Muscle layer of duodenum (tissue), 2 donors: ENCODE results near the gene MFSD2B.

Experiments used
- H3K27ac ChIP-seq: one replicate; pipeline ENCODE4 v1.7.0; 2013; ENCODE audit warnings: mild to moderate bottlenecking, low read length
- H3K27me3 ChIP-seq: one replicate; pipeline ENCODE4 v1.7.0; 2013; ENCODE audit warnings: low read depth, mild to moderate bottlenecking, control low read depth, low read length
- H3K36me3 ChIP-seq, 2 donors: one replicate each; pipeline ENCODE4 v1.7.0; 2013; ENCODE audit warnings: low read length in 2 of 2, control low read depth in 1 of 2, mild to moderate bottlenecking in 1 of 2; ENCODE audit not compliant: insufficient read depth in 2 of 2, control insufficient read depth in 1 of 2
- H3K4me1 ChIP-seq, 2 donors: one replicate each; pipeline ENCODE4 v1.7.0; 2013; ENCODE audit warnings: low read length in 2 of 2, mild to moderate bottlenecking in 2 of 2, control low read depth in 1 of 2, moderate library complexity in 1 of 2; ENCODE audit not compliant: insufficient read depth in 2 of 2, control insufficient read depth in 1 of 2
- H3K4me3 ChIP-seq, 2 donors: one replicate each; pipeline ENCODE4 v1.7.0; 2013; ENCODE audit warnings: low read length in 2 of 2, low read depth in 1 of 2, mild to moderate bottlenecking in 1 of 2
- H3K9me3 ChIP-seq, 2 donors: one replicate each; pipeline ENCODE4 v1.7.0; 2013; ENCODE audit warnings: low read length in 2 of 2, control low read depth in 1 of 2, mild to moderate bottlenecking in 1 of 2; ENCODE audit not compliant: control insufficient read depth in 1 of 2
- donor health status: healthy.

MFSD2B gene

DNA sequence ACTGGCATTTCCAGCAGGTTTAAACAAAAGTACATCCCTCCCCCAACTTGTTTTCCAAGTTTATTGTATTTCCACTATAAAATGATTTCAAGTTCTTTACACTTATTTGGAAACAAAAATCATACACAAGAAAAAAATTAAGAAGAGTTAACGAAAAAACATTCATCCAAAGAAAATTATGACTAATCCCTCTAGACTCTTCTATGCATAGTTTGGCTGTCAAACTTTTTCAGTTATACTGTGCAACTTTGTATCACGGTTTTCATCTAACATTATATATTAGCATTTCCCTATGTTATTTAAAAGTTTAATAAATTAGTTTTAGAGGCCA, 36.7 kb downstream of the MFSD2B start:
- H3K9me3 ChIP-seq = no peaks in the 10 kb centered on the region
- H3K4me3 ChIP-seq = peak overlapping the region; percentile 82 to 88
- no peaks in the 10 kb centered on the region for H3K36me3 ChIP-seq
- peak overlapping the region; percentile 67 for H3K27ac ChIP-seq
- H3K4me1 ChIP-seq = peaks cover 3 to 17% of the 10 kb centered on the region in 2 donors
- no peaks in the 10 kb centered on the region for H3K27me3 ChIP-seq

DNA sequence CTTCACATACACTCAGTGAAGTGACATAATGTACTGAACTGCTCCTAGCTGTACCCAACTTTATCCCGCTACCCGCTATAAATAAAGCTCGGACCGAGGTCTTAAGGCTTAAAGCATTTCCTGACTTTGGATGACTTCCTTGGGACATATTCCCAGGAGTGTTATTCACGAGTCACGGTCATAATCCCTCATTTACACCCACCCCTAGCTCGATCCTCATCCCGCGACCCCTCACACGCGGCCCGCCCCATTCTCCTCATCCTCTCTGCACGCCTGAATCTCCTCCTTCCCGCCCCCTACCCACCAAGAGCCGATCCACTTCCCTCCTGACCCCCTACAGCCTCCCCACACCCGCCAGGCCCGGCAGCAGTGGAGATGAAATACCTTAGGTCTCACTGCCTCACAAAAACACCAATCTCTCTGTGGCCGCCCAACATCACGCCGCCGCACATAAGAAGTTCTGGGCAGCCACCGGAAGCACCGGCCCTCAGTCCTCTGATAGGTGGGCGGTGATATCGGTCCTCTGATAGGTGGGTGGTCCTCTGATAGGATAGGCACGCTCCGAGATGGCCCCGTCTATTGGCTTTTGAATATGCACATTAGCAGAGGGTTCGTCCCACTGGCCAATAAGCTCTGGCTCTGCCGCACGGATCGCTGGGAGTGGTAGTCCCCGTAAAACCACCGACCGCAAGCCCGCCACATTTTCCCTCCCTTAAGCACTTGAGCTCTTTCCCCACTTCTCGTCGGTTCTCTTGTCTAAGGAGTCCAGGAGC, 37.2 kb downstream of the MFSD2B start, which contains the start of gene WDCP:
Gene WDCP, minus strand, starts transcription at position 462 of the 773 bp plus-strand sequence. CDS start 7,897 bp downstream, outside the sequence.
- Histone ChIP-seq H3K27ac (peak within 1 kb of the TSS; percentile 67), H3K9me3 (no peaks in the 10 kb centered on the region), H3K4me3 (peak within 1 kb of the TSS; percentile 82 to 88), H3K4me1 (peaks cover 3 to 17% of the 10 kb centered on the region in 2 donors), H3K36me3 (no peaks in the 10 kb centered on the region), H3K27me3 (no peaks in the 10 kb centered on the region)

DNA sequence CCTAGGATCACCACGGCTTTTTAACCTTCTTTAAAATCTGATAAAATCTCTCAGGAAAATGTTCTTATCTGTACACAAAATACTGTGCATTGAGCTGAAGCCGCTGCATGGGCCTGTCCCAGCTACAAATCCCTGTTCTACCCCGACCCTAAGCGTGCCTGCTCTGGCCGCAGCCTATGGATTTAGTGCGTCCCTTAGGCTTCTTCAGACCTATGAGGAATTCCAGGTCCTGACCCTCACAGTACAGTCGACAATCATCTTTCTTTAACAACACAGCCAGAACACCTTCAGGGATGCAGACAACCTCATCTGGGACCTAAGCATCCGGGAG, 37.8 kb downstream of the MFSD2B start:
- Histone ChIP-seq H3K4me1 (peaks cover 3 to 17% of the 10 kb centered on the region in 2 donors), H3K36me3 (no peaks in the 10 kb centered on the region), H3K27ac (no peak overlapping the region), H3K9me3 (no peaks in the 10 kb centered on the region), H3K27me3 (no peaks in the 10 kb centered on the region), H3K4me3 (peak overlapping the region; percentile 82 to 88)

DNA sequence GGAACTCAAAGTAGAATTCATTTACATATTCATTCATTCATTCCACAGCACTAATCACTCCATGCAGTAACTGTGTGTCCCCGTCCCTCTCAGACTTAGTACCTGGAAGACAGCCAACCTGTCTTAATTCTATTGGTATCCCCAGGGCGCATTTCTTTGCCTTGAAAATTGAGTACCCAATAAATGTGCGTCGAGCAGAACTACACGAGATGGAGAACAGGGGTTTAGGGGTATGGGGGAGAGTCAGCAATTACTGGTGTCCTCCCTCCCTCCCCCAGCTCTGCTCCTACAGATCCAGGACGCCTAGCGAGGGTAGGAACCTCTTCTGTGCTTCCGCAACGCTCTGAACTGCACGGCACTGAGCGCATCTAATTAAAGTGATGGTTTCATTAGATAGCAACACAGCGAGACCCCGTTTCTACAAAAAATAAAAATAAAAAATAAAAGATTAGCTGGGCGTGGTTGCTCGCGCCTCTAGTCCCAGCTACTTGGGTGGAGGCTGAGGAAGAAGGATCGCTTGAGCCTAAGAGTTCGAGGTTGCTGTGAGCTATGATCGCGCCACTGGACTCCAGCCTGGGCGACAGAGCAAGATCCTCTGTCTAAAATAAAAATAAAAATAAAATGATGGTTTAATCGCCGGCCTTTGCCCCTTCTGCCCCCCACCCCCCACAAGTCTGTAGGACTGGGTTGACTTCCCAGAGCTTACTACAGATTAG, 39.0 kb downstream of the MFSD2B start:
- Histone ChIP-seq H3K27me3 (no peaks in the 10 kb centered on the region), H3K4me3 (peak overlapping the region; percentile 59 to 84), H3K4me1 (peaks cover 3 to 17% of the 10 kb centered on the region in 2 donors), H3K27ac (no peak overlapping the region), H3K36me3 (no peaks in the 10 kb centered on the region), H3K9me3 (no peaks in the 10 kb centered on the region)

DNA sequence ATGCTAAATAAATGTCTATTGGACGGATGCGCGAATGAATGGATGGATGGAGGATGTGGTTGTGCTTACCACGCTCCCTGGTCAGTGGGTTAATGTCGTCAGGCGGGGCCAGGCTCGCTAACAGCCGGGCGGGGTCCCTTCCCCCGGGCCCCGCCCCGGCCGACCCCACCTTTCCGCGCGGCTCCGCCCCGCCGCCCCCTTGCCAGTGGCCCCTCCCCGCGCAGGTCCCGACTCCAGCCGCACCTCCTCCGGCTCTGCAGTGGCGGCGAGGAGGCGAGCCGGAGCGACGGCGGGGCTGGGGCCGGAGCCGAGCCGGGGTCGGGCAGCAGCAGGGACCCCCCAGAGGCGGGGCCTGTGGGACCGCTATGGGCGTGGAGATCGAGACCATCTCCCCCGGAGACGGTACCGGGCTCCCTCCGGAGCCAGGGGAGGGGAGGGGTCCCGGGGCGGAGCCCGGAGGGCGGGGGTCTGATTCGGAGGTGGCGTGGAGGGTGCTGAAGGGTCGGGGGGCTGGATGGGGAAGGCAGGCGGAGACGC, 39.7 kb downstream of the MFSD2B start, which contains the start of gene FKBP1B:
Gene FKBP1B, plus strand, starts transcription at position 257 of the 537 bp plus-strand sequence. Its CDS starts 109 bp downstream, at position 366.
- H3K27me3 ChIP-seq = no peaks in the 10 kb centered on the region
- no peak within 1 kb of the TSS for H3K27ac ChIP-seq

DNA sequence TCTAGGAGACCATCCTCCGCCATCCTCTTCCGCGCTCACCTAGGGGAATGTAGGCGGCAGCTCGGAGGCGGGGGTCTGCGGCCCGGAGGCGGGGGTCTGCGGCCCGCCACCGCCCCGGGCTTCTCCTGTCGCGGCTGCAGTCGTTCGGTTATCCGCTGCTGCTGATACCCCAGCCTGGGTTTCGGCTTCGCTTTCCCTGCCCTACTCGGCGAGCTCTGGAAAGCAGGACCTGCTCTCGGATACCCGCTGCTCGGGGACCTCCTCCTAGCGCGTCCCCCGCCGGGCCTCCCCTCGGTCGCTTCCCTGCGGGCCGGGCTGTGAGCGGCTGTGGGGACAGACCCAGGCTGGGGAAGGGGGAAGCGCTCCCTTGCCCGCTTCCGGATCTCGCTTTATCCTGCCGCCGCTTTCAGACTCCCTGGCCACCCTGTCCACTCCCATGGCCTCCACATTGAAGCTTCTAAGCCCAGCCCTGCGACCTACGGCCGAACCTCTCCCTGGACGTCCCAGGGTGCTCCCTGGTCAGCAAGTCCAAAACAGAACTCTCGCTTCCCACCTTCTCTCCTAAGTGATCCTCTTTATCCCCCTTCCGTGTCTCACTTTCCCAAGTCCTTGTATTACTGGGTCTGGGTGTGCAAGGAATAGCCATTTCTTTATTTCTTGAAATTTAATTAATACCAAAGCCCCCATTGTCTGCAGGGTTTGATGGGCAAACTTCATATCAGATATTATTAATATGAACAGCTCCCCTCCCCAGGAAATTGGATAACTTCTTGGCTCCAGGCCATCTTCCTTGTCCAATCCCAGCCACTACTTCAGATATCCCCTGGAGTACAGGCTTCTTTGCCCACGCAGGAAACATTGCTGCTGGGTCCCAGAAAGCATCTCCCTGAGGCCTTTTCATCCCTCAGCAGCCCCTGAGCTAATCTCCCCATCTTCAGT, 40.4 kb downstream of the MFSD2B start:
- Histone ChIP-seq H3K4me3 (peak overlapping the region; percentile 59 to 84), H3K36me3 (no peaks in the 10 kb centered on the region), H3K27me3 (no peaks in the 10 kb centered on the region), H3K4me1 (peaks cover 3 to 17% of the 10 kb centered on the region in 2 donors), H3K27ac (no peak overlapping the region), H3K9me3 (no peaks in the 10 kb centered on the region)

More for the DNA sequence above, 39.7 kb downstream of the MFSD2B start, which contains the start of gene FKBP1B:
- H3K4me1 ChIP-seq = peaks cover 3 to 17% of the 10 kb centered on the region in 2 donors
- H3K4me3 ChIP-seq = peak within 1 kb of the TSS; percentile 59 to 84
- no peaks in the 10 kb centered on the region for H3K9me3 ChIP-seq
- H3K36me3 ChIP-seq = no peaks in the 10 kb centered on the region

DNA sequence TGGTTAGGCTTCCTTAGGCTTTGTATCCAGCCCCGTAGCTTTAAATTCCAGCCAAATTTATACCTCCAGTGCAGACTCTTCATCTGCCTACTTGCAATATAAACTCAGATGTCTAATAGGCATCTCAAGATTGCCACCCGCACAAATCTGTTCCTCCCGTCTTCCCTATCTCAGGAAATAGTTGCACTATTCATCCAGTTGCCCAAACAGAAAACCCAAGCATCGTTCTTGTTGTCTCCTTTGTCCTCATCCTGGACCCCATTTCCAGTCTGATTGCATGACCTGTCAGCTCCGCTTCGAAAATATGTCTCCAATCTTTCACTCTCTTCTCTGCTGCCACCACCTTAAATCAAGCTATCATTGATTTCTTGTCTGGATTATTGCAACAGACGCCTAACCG, 41.9 kb downstream of the MFSD2B start:
- Histone ChIP-seq H3K9me3 (no peaks in the 10 kb centered on the region), H3K36me3 (no peaks in the 10 kb centered on the region), H3K27ac (no peak overlapping the region), H3K4me1 (peaks cover 3 to 12% of the 10 kb centered on the region in 2 donors), H3K27me3 (no peaks in the 10 kb centered on the region), H3K4me3 (no peak overlapping the region)

DNA sequence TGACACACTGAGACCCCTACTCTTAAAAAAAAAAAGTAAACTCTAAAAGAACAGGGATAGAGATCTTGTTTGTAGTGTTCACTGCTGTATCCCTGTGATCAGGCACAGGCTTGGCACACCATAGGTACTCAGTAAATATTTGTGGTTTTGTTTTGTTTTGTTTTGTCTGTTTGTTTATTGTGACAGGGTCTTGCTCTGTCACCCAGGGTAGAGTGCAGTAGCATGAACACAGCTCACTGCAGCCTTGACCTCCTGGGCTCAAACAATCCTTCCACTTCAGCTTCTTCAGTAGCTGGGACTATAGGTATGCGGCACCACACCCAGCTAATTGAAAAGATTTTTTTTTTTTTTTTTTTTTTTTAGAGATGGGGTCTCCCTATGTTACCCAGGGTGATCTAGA, 43.1 kb downstream of the MFSD2B start:
- H3K4me1 ChIP-seq = peaks cover 0 to 7% of the 10 kb centered on the region in 2 donors
- no peaks in the 10 kb centered on the region for H3K27me3 ChIP-seq
- H3K27ac ChIP-seq = no peak overlapping the region
- H3K9me3 ChIP-seq = no peaks in the 10 kb centered on the region
- no peaks in the 10 kb centered on the region for H3K36me3 ChIP-seq
- H3K4me3 ChIP-seq = no peak overlapping the region

DNA sequence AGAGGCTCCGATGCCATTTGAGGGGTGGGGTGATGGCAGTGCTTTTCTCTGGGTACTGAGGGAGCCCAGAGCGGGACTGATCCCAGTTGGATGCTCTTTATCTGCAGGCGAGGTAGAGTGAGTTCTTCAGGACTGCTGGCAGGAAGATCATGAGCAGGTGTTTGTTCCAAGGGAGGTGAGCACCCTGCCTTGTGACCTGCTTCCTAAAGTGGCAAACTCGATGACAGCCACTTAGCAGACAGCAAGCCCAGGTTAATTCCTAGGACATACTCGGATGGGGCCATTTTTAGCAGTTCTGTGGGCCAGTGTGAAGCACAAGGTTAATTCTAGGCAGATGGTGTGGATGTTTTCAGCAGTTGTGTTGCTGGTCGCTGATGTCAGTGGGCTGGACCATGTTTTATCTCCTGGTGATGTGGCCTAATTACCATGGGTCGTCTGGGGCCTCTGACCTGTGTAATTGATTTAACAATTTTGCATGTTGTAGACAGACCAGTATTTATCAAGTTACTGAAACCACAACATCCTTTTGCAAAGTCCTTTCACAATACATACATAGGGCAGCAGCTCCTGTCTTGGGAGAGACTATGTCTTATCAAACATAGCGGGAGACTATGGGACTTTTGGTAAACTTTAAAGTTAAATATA, 44.6 kb downstream of the MFSD2B start:
- H3K4me1 ChIP-seq = no peaks in the 10 kb centered on the region
- H3K9me3 ChIP-seq = no peaks in the 10 kb centered on the region
- H3K27ac ChIP-seq = no peak overlapping the region
- no peaks in the 10 kb centered on the region for H3K27me3 ChIP-seq
- no peaks in the 10 kb centered on the region for H3K36me3 ChIP-seq
- no peak overlapping the region for H3K4me3 ChIP-seq

DNA sequence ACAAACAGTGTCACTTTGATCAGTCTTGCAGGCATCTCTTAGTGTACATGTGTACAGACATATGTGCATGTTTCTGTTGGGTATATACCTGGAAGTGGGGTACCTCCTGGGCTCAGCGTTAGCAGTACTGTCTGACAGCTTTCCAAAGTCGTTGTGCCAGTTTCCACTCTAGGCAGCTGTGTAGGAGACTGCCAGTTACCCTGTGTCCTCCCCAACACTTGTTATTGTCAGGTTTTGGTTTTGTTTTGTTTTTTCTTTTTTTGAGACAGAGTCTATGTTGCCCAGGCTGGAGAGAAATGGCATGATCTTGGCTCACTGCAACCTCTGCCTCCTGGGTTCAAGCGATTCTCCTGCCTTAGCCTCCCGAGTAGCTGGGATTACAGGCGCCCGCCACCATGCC, 45.9 kb downstream of the MFSD2B start:
- H3K36me3 ChIP-seq = no peaks in the 10 kb centered on the region

More for the DNA sequence above, 45.9 kb downstream of the MFSD2B start:
- Histone ChIP-seq H3K4me1 (no peaks in the 10 kb centered on the region), H3K9me3 (no peaks in the 10 kb centered on the region), H3K27ac (no peak overlapping the region), H3K4me3 (no peak overlapping the region), H3K27me3 (no peaks in the 10 kb centered on the region)
